HG03097 (cell line): ENCODE measurements around the gene SMPD3.

ENCODE experiments used
- ATAC-seq: cut with Tn5 transposase; IDR thresholded peaks from one replicate; pipeline ENCODE4 v1.9.1; 2021; ENCODE audit not compliant: unreplicated experiment, low FRiP score

The SMPD3 gene

GRCh38 chr16:68445458-68445857 is 2.9 kb downstream of the SMPD3 start:
- ATAC-seq, result no peak

GRCh38 chr16:68444056-68444657 is 4.2 kb downstream of the SMPD3 start:
- no peak for ATAC-seq

GRCh38 chr16:68436581-68436980 is 11.7 kb downstream of the SMPD3 start:
- no peak for ATAC-seq

- no peak for ATAC-seq
These were observed 13.6 kb downstream of the SMPD3 start for GRCh38 chr16:68434624-68435210.

GRCh38 chr16:68433316-68433715 is 15.0 kb downstream of the SMPD3 start:
- ATAC-seq, result no peak

- ATAC-seq, result no peak
These were observed 15.6 kb downstream of the SMPD3 start for GRCh38 chr16:68432701-68433100.

- ATAC-seq, result no peak
These were observed 19.0 kb downstream of the SMPD3 start for GRCh38 chr16:68429076-68429854.

GRCh38 chr16:68427649-68428303 is 20.5 kb downstream of the SMPD3 start:
- ATAC-seq, result no peak

GRCh38 chr16:68426347-68426652 is 22.0 kb downstream of the SMPD3 start:
- no peak for ATAC-seq

- ATAC-seq, result no peak
These were observed 22.6 kb downstream of the SMPD3 start for GRCh38 chr16:68425498-68426346.

- no peak for ATAC-seq
These were observed 24.5 kb downstream of the SMPD3 start for GRCh38 chr16:68423771-68424170.

GRCh38 chr16:68422396-68422960 is 25.8 kb downstream of the SMPD3 start:
- ATAC-seq, result no peak

GRCh38 chr16:68421076-68421475 is 27.2 kb downstream of the SMPD3 start:
- no peak for ATAC-seq

- ATAC-seq, result no peak
These were observed 27.9 kb downstream of the SMPD3 start for GRCh38 chr16:68420366-68420942.

- no peak for ATAC-seq
These were observed 30.5 kb downstream of the SMPD3 start for GRCh38 chr16:68417711-68418301.

GRCh38 chr16:68416057-68417046 is 32.0 kb downstream of the SMPD3 start:
- ATAC-seq, result no peak

GRCh38 chr16:68414581-68414980 is 33.7 kb downstream of the SMPD3 start:
- ATAC-seq, result no peak

- ATAC-seq, result no peak
These were observed 36.2 kb downstream of the SMPD3 start for GRCh38 chr16:68412061-68412460.
